HepG2 (cell line): ENCODE results near the gene PPP2R5B. TPM values are rescaled to one million over a fixed set of nuclear protein-coding genes. Genes with fewer than 3 reads are reported as not detected.
A peak's percentile ranks its signal among the peaks of the same experiment; 100 is the strongest.

Experiments
- ATF3 ChIP-seq: sonication (generic); formaldehyde crosslinking; IDR thresholded peaks from 2 replicates; pipeline ENCODE4 v1.4.0; 2020; ENCODE audit warnings: missing genetic modification reagents
- CTCF ChIP-seq: sonication (generic); formaldehyde crosslinking; IDR thresholded peaks from 2 replicates; pipeline ENCODE4 v1.5.0; 2020; ENCODE audit warnings: mild to moderate bottlenecking, missing genetic modification reagents, moderate library complexity
- GATAD2A ChIP-seq: IDR thresholded peaks from 2 replicates; pipeline ENCODE4 v1.6.1; 2016
- HOXA3 ChIP-seq: sonication (generic); formaldehyde crosslinking; IDR thresholded peaks from 2 replicates; pipeline ENCODE4 v1.5.0; 2020; ENCODE audit warnings: missing genetic modification reagents
- NCOR1 ChIP-seq: fragments of 200-600 bp; sonication (generic); IDR thresholded peaks from 2 replicates; pipeline ENCODE4 v1.7.0; 2017; ENCODE audit warnings: antibody characterized with exemption, low read length, borderline replicate concordance
- SIX4 ChIP-seq: sonication (generic); formaldehyde crosslinking; IDR thresholded peaks from 2 replicates; pipeline ENCODE4 v1.4.0; 2020; ENCODE audit warnings: missing genetic modification reagents
- TEF ChIP-seq: sonication (generic); formaldehyde crosslinking; IDR thresholded peaks from 2 replicates; pipeline ENCODE4 v1.5.0; 2020; ENCODE audit warnings: missing genetic modification reagents
- ZNF224 ChIP-seq: sonication (generic); formaldehyde crosslinking; IDR thresholded peaks from 2 replicates; pipeline ENCODE4 v1.5.0; 2020; ENCODE audit warnings: mild to moderate bottlenecking, missing genetic modification reagents
- ZNF350 ChIP-seq: sonication (generic); formaldehyde crosslinking; IDR thresholded peaks from 2 replicates; pipeline ENCODE4 v1.4.0; 2020; ENCODE audit warnings: mild to moderate bottlenecking, low read depth, missing genetic modification reagents, borderline replicate concordance
- ZNF446 ChIP-seq: sonication (generic); formaldehyde crosslinking; IDR thresholded peaks from 2 replicates; pipeline ENCODE4 v1.5.0; 2020; ENCODE audit warnings: mild to moderate bottlenecking, missing genetic modification reagents
- ZSCAN9 ChIP-seq: IDR thresholded peaks from 2 replicates; pipeline ENCODE4 v1.6.1; 2016; ENCODE audit warnings: borderline replicate concordance
- polyA plus RNA-seq, 8 experiments: library from polyadenylated mRNA; depleted of rRNA in 3 of 8; stranded (reverse) in 7 of 8; unstranded in 1 of 8; fragments of >200 nt; fragmentation: Illumina TruSeq in 4 of 8; extraction: Trizol in 4 of 8; gene quantifications; 2 replicates each; pipeline versions ENCODE4 v1.2.1 to v1.2.3, GENCODE V29; 2011 to 2016; ENCODE audit warnings: low read depth in 4 of 8, missing spikeins in 1 of 8, mixed read lengths in 1 of 8; ENCODE audit not compliant: insufficient read depth in 1 of 8
- total RNA-seq, 5 experiments: library from RNA; depleted of rRNA; stranded (reverse); fragments of >200 nt; fragmentation: Illumina TruSeq; extraction: Trizol; gene quantifications; 2 replicates each; pipeline ENCODE4 v1.2.3, GENCODE V29; 2016; ENCODE audit warnings: low read depth in 1 of 5
- TF ChIP-seq, protein P1 (sequence below): sonication (generic); formaldehyde crosslinking; IDR thresholded peaks from 2 replicates; pipeline ENCODE4 v1.5.1; 2020; ENCODE audit warnings: mild to moderate bottlenecking, missing genetic modification reagents, moderate library complexity
- TF ChIP-seq, protein P2 (sequence below): sonication (generic); formaldehyde crosslinking; IDR thresholded peaks from 2 replicates; pipeline ENCODE4 v1.4.0; 2020; ENCODE audit warnings: missing genetic modification reagents, borderline replicate concordance
- TF ChIP-seq, protein P3 (sequence below): sonication (generic); formaldehyde crosslinking; IDR thresholded peaks from 2 replicates; pipeline ENCODE4 v1.5.1; 2020; ENCODE audit warnings: mild to moderate bottlenecking, missing genetic modification reagents, borderline replicate concordance
- TF ChIP-seq, protein P4 (sequence below): IDR thresholded peaks from 2 replicates; pipeline ENCODE4 v1.6.1; 2012; ENCODE audit warnings: inconsistent platforms

PPP2R5B gene
- total and polyA plus RNA-seq, 2 of the 13 experiments (the other 11 are each of a cell fraction or from before 2014, with no cell fraction given), result 2.3 to 8.3 TPM

GRCh38 chr11:64875369-64876228, 48.9 kb upstream of the PPP2R5B start (continued):
- TF ChIP-seq, protein P1, sequence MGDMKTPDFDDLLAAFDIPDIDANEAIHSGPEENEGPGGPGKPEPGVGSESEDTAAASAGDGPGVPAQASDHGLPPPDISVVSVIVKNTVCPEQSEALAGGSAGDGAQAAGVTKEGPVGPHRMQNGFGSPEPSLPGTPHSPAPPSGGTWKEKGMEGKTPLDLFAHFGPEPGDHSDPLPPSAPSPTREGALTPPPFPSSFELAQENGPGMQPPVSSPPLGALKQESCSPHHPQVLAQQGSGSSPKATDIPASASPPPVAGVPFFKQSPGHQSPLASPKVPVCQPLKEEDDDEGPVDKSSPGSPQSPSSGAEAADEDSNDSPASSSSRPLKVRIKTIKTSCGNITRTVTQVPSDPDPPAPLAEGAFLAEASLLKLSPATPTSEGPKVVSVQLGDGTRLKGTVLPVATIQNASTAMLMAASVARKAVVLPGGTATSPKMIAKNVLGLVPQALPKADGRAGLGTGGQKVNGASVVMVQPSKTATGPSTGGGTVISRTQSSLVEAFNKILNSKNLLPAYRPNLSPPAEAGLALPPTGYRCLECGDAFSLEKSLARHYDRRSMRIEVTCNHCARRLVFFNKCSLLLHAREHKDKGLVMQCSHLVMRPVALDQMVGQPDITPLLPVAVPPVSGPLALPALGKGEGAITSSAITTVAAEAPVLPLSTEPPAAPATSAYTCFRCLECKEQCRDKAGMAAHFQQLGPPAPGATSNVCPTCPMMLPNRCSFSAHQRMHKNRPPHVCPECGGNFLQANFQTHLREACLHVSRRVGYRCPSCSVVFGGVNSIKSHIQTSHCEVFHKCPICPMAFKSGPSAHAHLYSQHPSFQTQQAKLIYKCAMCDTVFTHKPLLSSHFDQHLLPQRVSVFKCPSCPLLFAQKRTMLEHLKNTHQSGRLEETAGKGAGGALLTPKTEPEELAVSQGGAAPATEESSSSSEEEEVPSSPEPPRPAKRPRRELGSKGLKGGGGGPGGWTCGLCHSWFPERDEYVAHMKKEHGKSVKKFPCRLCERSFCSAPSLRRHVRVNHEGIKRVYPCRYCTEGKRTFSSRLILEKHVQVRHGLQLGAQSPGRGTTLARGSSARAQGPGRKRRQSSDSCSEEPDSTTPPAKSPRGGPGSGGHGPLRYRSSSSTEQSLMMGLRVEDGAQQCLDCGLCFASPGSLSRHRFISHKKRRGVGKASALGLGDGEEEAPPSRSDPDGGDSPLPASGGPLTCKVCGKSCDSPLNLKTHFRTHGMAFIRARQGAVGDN (CRISPR knock-in tag), result peak; percentile 75
- no peak for TF ChIP-seq NCOR1
- TF ChIP-seq ZSCAN9, result no peak
- peak; percentile 32 for TF ChIP-seq CTCF (CRISPR knock-in tag)
- TF ChIP-seq ATF3 (CRISPR knock-in tag), result no peak
- TF ChIP-seq, protein P2, sequence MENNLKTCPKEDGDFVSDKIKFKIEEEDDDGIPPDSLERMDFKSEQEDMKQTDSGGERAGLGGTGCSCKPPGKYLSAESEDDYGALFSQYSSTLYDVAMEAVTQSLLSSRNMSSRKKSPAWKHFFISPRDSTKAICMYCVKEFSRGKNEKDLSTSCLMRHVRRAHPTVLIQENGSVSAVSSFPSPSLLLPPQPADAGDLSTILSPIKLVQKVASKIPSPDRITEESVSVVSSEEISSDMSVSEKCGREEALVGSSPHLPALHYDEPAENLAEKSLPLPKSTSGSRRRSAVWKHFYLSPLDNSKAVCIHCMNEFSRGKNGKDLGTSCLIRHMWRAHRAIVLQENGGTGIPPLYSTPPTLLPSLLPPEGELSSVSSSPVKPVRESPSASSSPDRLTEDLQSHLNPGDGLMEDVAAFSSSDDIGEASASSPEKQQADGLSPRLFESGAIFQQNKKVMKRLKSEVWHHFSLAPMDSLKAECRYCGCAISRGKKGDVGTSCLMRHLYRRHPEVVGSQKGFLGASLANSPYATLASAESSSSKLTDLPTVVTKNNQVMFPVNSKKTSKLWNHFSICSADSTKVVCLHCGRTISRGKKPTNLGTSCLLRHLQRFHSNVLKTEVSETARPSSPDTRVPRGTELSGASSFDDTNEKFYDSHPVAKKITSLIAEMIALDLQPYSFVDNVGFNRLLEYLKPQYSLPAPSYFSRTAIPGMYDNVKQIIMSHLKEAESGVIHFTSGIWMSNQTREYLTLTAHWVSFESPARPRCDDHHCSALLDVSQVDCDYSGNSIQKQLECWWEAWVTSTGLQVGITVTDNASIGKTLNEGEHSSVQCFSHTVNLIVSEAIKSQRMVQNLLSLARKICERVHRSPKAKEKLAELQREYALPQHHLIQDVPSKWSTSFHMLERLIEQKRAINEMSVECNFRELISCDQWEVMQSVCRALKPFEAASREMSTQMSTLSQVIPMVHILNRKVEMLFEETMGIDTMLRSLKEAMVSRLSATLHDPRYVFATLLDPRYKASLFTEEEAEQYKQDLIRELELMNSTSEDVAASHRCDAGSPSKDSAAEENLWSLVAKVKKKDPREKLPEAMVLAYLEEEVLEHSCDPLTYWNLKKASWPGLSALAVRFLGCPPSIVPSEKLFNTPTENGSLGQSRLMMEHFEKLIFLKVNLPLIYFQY (CRISPR knock-in tag), result no peak
- no peak for TF ChIP-seq ZNF446
- 0 out of 2 replicates have a peak, but pooled peaks have one; percentile 21 for TF ChIP-seq HOXA3 (CRISPR knock-in tag)
- TF ChIP-seq TEF (CRISPR knock-in tag), result no peak
- TF ChIP-seq ZNF224, result no peak
- 0 out of 2 replicates have a peak, but pooled peaks have one; percentile 10 for TF ChIP-seq ZNF350 (CRISPR knock-in tag)
- TF ChIP-seq SIX4 (CRISPR knock-in tag), result no peak
- TF ChIP-seq GATAD2A (CRISPR knock-in tag), result peak; percentile 38; the same call in 1 of the 2 replicates
- TF ChIP-seq, protein P3, sequence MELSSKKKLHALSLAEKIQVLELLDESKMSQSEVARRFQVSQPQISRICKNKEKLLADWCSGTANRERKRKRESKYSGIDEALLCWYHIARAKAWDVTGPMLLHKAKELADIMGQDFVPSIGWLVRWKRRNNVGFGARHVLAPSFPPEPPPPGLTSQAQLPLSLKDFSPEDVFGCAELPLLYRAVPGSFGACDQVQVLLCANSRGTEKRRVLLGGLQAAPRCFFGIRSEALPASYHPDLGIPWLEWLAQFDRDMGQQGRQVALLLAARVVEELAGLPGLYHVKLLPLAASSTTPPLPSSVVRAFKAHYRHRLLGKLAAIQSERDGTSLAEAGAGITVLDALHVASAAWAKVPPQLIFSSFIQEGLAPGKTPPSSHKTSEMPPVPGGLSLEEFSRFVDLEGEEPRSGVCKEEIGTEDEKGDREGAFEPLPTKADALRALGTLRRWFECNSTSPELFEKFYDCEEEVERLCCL (CRISPR knock-in tag), result no peak
- TF ChIP-seq, protein P4, sequence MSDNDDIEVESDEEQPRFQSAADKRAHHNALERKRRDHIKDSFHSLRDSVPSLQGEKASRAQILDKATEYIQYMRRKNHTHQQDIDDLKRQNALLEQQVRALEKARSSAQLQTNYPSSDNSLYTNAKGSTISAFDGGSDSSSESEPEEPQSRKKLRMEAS, result peak; percentile 44; the same call in 1 of the 2 replicates
